C4-2B (cell line): Measurements from ENCODE around the gene STXBP1.

Experiments
- CTCF ChIP-seq: fragments of 450-650 bp; conservative IDR thresholded peaks from 2 replicates; pipeline ENCODE4 v1.5.1; 2017; ENCODE audit warnings: mild to moderate bottlenecking
- ZFX ChIP-seq: fragments of 450-650 bp; IDR thresholded peaks from 2 replicates; pipeline ENCODE4 v1.6.1; 2017

- no peak for TF ChIP-seq CTCF
- no peak for TF ChIP-seq ZFX
Observed at GRCh38 chr9:127700594-127701255, 88.6 kb downstream of the STXBP1 start.
